ENCODE measurements around the gene OR5AP2. TPM values are rescaled to one million over a fixed set of nuclear protein-coding genes. Genes with fewer than 3 reads are reported as not detected.
A peak's percentile ranks its signal among the peaks of the same experiment; 100 is the strongest.
"Not testable (repeated sequence)": the region's sequence is repeated elsewhere in the genome, so short reads cannot be mapped to it uniquely, and the experiment has no call there.

The OR5AP2 gene
- total RNA-seq, 4 donors from 2014 or later = not detected

DNA sequence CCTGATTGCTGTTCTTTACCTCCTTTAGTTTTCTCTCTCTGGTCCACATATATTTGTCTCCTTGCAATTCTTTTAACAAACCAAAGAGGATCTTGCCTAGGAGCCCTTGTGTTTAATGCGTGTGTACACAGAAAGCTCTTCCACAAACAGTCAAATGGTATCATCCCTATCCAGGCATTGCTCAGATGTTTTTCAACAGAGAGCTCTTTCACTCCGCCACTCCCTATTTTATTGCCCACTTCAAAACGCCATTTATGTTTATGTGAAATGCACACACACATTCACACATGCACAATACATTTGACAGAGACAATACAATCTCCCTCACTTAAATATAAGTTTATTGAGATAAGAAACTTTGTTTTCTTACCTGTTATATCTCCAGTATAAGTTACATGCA is 4.7 kb downstream of the OR5AP2 start:
- Histone ChIP-seq H3K4me3 (no peak overlapping the region), H3K4me1 (no peaks in the 10 kb centered on the region), H3K27me3 (no peaks in the 10 kb centered on the region), H3K36me3 (no peaks in the 10 kb centered on the region), H3K27ac (no peak overlapping the region), H3K9me3 (no peaks in the 10 kb centered on the region)
- DNase-seq = no peak
- TF ChIP-seq, protein P1, sequence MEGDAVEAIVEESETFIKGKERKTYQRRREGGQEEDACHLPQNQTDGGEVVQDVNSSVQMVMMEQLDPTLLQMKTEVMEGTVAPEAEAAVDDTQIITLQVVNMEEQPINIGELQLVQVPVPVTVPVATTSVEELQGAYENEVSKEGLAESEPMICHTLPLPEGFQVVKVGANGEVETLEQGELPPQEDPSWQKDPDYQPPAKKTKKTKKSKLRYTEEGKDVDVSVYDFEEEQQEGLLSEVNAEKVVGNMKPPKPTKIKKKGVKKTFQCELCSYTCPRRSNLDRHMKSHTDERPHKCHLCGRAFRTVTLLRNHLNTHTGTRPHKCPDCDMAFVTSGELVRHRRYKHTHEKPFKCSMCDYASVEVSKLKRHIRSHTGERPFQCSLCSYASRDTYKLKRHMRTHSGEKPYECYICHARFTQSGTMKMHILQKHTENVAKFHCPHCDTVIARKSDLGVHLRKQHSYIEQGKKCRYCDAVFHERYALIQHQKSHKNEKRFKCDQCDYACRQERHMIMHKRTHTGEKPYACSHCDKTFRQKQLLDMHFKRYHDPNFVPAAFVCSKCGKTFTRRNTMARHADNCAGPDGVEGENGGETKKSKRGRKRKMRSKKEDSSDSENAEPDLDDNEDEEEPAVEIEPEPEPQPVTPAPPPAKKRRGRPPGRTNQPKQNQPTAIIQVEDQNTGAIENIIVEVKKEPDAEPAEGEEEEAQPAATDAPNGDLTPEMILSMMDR (IDR thresholded peaks at IDR 0.05) = no peak
- TF ChIP-seq POLR2A (IDR thresholded peaks at IDR 0.05) = no peak

DNA sequence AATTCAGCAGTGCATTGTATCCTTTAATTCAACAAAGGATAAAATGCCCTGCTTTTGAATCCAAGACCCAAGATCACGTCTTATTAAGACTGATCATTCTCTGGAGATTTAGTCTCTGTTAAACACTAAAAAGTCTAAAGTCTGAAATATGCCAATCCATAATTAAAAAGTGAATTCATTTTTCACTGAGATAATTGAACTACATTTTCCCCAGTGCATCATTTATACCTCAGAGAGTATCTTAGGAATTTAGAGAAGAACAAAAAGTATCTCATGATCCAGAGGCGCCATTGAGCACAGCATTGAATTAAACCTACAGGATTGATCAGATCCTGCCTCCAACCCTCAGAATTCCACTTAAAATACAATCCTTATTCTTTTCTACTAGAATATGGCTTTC is 5.4 kb downstream of the OR5AP2 start:
- Histone ChIP-seq H3K9me3 (no peaks in the 10 kb centered on the region), H3K27ac (no peak overlapping the region)

DNA sequence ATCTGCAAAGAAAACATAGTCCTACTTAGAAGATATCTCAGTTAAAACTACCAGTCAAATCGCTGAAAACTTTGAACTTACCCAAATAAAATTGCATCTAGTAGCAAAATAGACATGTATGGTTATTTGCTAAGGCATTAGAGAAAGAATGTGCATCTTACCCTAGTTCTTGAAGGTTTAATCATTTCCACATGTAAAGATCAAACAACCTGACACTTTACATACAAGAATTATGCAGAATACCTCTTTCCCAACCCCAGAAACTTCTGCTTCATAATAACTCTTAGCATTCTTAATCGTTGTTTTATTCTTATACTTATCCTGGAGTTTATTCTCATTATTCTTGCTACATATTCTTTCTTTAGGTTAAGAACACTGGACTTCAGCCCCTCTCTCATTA is 9.9 kb downstream of the OR5AP2 start:
- no peaks in the 10 kb centered on the region for H3K36me3 ChIP-seq
- H3K27ac ChIP-seq = no peak overlapping the region
- H3K27me3 ChIP-seq = no peaks in the 10 kb centered on the region
- no peaks in the 10 kb centered on the region for H3K4me1 ChIP-seq
- no peak for DNase-seq
- H3K9me3 ChIP-seq = no peaks in the 10 kb centered on the region
- no peak overlapping the region for H3K4me3 ChIP-seq
- no peak for TF ChIP-seq POLR2A (IDR thresholded peaks at IDR 0.05)
- TF ChIP-seq, protein P1 (IDR thresholded peaks at IDR 0.05) = no peak

More for the DNA sequence above, 5.4 kb downstream of the OR5AP2 start:
- Histone ChIP-seq H3K36me3 (no peaks in the 10 kb centered on the region), H3K4me1 (no peaks in the 10 kb centered on the region), H3K4me3 (no peak overlapping the region), H3K27me3 (no peaks in the 10 kb centered on the region)
- no peak for TF ChIP-seq POLR2A (IDR thresholded peaks at IDR 0.05)
- TF ChIP-seq, protein P1 (IDR thresholded peaks at IDR 0.05) = no peak
- DNase-seq = no peak

DNA sequence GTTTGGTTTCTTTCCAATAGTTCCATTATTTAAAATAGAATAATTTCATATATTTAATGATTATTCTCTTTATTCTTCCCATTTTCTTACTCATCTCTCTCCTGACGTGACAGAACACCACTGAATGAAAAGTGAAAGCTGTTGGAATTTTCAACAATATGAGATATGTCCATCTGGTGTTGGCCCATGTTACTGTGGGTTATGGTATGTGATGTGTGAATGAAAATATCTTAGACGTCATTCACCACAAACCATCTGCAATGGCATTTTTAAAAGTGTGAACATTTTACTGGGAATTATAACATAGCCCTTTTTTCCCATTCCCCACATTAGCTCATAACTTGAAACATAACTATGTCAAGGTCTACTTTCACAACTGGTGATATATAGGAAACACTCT is 16.3 kb downstream of the OR5AP2 start:
- DNase-seq = no peak
- Histone ChIP-seq H3K27ac (no peak overlapping the region), H3K9me3 (no peaks in the 10 kb centered on the region), H3K4me1 (no peaks in the 10 kb centered on the region), H3K36me3 (no peaks in the 10 kb centered on the region), H3K4me3 (no peak overlapping the region), H3K27me3 (no peaks in the 10 kb centered on the region)
- no peak for TF ChIP-seq POLR2A (IDR thresholded peaks at IDR 0.05)
- TF ChIP-seq, protein P1 (IDR thresholded peaks at IDR 0.05) = no peak

DNA sequence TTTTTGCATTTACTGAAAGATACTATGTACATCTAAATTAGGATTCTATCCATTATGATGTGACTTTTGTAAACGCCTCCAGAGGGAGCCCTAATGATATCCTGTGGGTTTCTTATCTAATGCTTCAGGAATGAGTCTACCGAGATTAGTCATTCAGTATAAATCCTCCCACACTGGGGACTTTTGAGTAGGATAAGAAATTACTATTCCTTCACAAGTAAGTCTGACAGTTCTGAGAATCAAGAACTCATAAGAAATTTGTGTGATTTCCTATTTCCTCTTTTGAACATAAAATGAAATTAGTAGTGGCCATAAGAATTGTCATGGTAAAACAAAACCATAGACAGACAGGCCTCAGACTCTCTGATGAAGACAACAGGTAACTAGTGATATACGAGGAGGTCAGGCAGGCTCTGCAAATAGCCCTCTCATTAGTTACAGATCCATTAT is 17.6 kb downstream of the OR5AP2 start:
- Histone ChIP-seq H3K4me1 (no peaks in the 10 kb centered on the region), H3K36me3 (no peaks in the 10 kb centered on the region), H3K4me3 (no peak overlapping the region), H3K27ac (no peak overlapping the region), H3K9me3 (no peaks in the 10 kb centered on the region), H3K27me3 (no peaks in the 10 kb centered on the region)
- TF ChIP-seq, protein P1 (IDR thresholded peaks at IDR 0.05) = peak in 4 of 6 experiments; percentile 27 to 68 (median 54)
- TF ChIP-seq POLR2A (IDR thresholded peaks at IDR 0.05) = no peak
- DNase-seq = no peak

DNA sequence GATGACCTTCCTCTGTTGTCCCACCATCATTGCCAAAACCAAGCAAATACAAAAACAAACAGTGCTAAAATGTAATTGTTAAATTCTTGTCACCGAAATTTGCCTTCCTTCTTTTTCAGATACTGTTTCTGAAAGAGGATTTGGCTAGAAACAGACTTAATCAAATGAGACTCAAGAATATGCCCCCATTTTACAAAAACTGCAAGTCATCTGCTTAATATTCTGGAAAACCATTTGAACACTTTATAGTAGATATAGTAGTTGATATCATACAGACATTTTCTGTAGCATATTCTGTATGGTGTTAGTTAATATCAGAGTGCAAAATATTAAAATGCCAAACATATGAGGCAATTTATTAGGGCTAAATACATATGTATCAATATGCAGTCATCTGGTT is 31.1 kb downstream of the OR5AP2 start:
- no peak for DNase-seq
- Histone ChIP-seq H3K36me3 (no peaks in the 10 kb centered on the region), H3K27ac (no peak overlapping the region), H3K4me1 (no peaks in the 10 kb centered on the region), H3K4me3 (no peak overlapping the region), H3K9me3 (no peaks in the 10 kb centered on the region), H3K27me3 (no peaks in the 10 kb centered on the region)
- TF ChIP-seq, protein P1 (IDR thresholded peaks at IDR 0.05) = no peak
- TF ChIP-seq POLR2A (IDR thresholded peaks at IDR 0.05) = no peak

DNA sequence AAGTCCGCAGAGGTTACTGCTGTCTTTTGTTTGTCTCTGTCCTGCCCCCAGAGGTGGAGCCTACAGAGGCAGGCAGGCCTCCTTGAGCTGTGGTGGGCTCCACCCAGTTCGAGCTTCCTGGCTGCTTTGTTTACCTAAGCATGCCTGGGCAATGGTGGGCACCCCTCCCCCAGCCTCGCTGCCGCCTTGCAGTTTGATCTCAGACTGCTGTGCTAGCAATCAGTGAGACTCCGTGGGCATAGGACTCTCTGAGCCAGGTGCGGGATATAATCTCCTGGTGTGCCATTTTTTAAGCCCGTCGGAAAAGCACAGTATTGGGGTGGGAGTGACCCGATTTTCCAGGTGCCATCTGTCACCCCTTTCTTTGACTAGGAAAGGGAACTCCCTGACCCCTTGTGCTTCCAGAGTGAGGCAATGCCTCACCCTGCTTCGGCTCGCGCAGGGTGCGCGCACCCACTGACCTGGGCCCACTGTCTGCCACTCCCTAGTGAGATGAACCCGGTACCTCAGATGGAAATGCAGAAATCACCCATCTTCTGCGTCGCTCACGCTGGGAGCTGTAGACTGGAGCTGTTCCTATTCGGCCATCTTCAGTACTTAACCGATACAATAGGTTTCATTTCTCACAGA is 50.0 kb downstream of the OR5AP2 start:
- not testable (repeated sequence) for H3K27me3 ChIP-seq, H3K36me3 ChIP-seq, H3K4me3 ChIP-seq, H3K9me3 ChIP-seq, DNase-seq, H3K27ac ChIP-seq, H3K4me1 ChIP-seq
